ENCODE results near the gene B3GNT5. TPM values are rescaled to one million over a fixed set of nuclear protein-coding genes. Genes with fewer than 3 reads are reported as not detected.

B3GNT5 gene
- polyA plus RNA-seq, 3 donors = 14.1 to 17.7 (median 14.2) TPM

DNA sequence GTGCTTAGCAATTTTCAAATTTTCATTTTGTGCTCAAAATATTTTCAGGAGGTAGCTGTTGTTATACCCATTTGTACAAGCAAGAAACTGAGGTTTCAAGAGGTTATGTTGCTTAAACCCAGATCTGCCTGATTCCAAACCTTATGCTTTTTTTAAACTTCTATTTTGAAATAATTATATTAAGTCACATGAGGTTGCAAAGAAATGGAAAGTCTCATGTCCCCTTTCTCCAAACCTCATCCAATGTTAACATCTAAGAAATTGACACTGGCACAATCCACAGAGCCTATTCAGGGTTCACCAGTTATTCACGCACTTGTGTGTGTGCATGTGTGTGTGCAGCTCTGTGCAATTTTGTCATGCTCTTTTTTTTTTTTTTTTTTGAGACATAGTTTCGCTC is 35.1 kb downstream of the B3GNT5 start:
- Histone ChIP-seq H3K9me3 (replicated peaks in 1 of 2; ENCODE audit: control insufficient read depth in 1 of 2, insufficient read depth in 1 of 2, low read length in 2 of 2) (no peaks in the 10 kb centered on the region), H3K4me1 (ENCODE audit: control insufficient read depth in 1 of 2, insufficient read depth in 2 of 2, low read length in 2 of 2) (peaks cover 24 to 29% of the 10 kb centered on the region in 2 donors), H3K4me3 (replicated peaks in 1 of 3; ENCODE audit: low read depth in 2 of 3, low read length in 3 of 3) (no peak overlapping the region), H2AFZ (ENCODE audit: insufficient read depth, low read depth, low read length, poor library complexity, severe bottlenecking) (no peak overlapping the region), H3K79me2 (ENCODE audit: insufficient read depth, low read length) (no peaks in the 10 kb centered on the region), H3K27me3 (ENCODE audit: control insufficient read depth in 2 of 2, insufficient read depth in 2 of 2, low read length in 2 of 2) (no peaks in the 10 kb centered on the region), H3K4me2 (replicated peaks; ENCODE audit: extremely low read depth, low read length, poor library complexity, severe bottlenecking) (no peak overlapping the region), H3K9ac (ENCODE audit: insufficient read depth, low read length, poor library complexity, severe bottlenecking) (no peak overlapping the region), H3K27ac (ENCODE audit: low read depth in 1 of 2, low read length in 2 of 2) (no peak overlapping the region), H3K36me3 (replicated peaks in 1 of 2; ENCODE audit: control insufficient read depth in 1 of 2, insufficient read depth in 2 of 2, low read length in 2 of 2) (no peaks in the 10 kb centered on the region), H4K20me1 (ENCODE audit: insufficient read depth, low read length) (no peaks in the 10 kb centered on the region)
- Mint-ChIP-seq H3K36me3 (peaks cover 0 to 4% of the 10 kb centered on the region in 2 donors), H3K4me1 (peaks cover 29% of the 10 kb centered on the region), H3K4me3 (no peak overlapping the region), H3K27me3 (ENCODE audit: low read depth in 3 of 3) (peaks cover 0 to 2% (median 1%) of the 10 kb centered on the region in 3 donors), H3K27ac (no peak overlapping the region), H3K9me3 (no peaks in the 10 kb centered on the region)
- DNase-seq = no peak
- intact Hi-C loops (cut with micrococcal nuclease) = loop anchor here in 1 of 2 donors (5.0 kb wide), 1 partner anchor 36 kb away; the partner anchor contains the start of gene B3GNT5
- TF ChIP-seq, protein P1, sequence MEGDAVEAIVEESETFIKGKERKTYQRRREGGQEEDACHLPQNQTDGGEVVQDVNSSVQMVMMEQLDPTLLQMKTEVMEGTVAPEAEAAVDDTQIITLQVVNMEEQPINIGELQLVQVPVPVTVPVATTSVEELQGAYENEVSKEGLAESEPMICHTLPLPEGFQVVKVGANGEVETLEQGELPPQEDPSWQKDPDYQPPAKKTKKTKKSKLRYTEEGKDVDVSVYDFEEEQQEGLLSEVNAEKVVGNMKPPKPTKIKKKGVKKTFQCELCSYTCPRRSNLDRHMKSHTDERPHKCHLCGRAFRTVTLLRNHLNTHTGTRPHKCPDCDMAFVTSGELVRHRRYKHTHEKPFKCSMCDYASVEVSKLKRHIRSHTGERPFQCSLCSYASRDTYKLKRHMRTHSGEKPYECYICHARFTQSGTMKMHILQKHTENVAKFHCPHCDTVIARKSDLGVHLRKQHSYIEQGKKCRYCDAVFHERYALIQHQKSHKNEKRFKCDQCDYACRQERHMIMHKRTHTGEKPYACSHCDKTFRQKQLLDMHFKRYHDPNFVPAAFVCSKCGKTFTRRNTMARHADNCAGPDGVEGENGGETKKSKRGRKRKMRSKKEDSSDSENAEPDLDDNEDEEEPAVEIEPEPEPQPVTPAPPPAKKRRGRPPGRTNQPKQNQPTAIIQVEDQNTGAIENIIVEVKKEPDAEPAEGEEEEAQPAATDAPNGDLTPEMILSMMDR (IDR thresholded peaks at IDR 0.05) = no peak
- WGBS (ENCODE audit: insufficient coverage) = no CpG with 5 or more reads among the region's 2 CpGs

GRCh38 chr3:183290216-183290615 is 37.2 kb downstream of the B3GNT5 start:
- no peaks in the 10 kb centered on the region for H3K9me3 Mint-ChIP-seq
- no peak for DNase-seq
- Histone ChIP-seq H3K9ac (ENCODE audit: insufficient read depth, low read length, poor library complexity, severe bottlenecking) (no peak overlapping the region), H3K4me3 (replicated peaks in 1 of 3; ENCODE audit: low read depth in 2 of 3, low read length in 3 of 3) (no peak overlapping the region), H3K27ac (ENCODE audit: low read depth in 1 of 2, low read length in 2 of 2) (no peak overlapping the region), H3K4me1 (ENCODE audit: control insufficient read depth in 1 of 2, insufficient read depth in 2 of 2, low read length in 2 of 2) (peaks cover 26 to 28% of the 10 kb centered on the region in 2 donors), H3K27me3 (ENCODE audit: control insufficient read depth in 2 of 2, insufficient read depth in 2 of 2, low read length in 2 of 2) (no peaks in the 10 kb centered on the region), H3K79me2 (ENCODE audit: insufficient read depth, low read length) (no peaks in the 10 kb centered on the region), H3K36me3 (replicated peaks in 1 of 2; ENCODE audit: control insufficient read depth in 1 of 2, insufficient read depth in 2 of 2, low read length in 2 of 2) (no peaks in the 10 kb centered on the region), H4K20me1 (ENCODE audit: insufficient read depth, low read length) (no peaks in the 10 kb centered on the region), H3K9me3 (replicated peaks in 1 of 2; ENCODE audit: control insufficient read depth in 1 of 2, insufficient read depth in 1 of 2, low read length in 2 of 2) (no peaks in the 10 kb centered on the region), H2AFZ (ENCODE audit: insufficient read depth, low read depth, low read length, poor library complexity, severe bottlenecking) (no peak overlapping the region), H3K4me2 (replicated peaks; ENCODE audit: extremely low read depth, low read length, poor library complexity, severe bottlenecking) (no peak overlapping the region)
- H3K4me3 Mint-ChIP-seq = no peak overlapping the region
- peak overlapping the region in 2 of 7 donors; percentile 21 to 61 for H3K27ac Mint-ChIP-seq
- WGBS (ENCODE audit: insufficient coverage) = 92% methylated on average over 2 of the region's 2 CpGs
- intact Hi-C loops (cut with micrococcal nuclease) = loop anchor here in 1 of 2 donors (10.0 kb wide), 1 partner anchor 95 kb away; no protein-coding TSS in a partner anchor
- peaks cover 0 to 1% (median 0%) of the 10 kb centered on the region in 3 donors for H3K27me3 Mint-ChIP-seq (ENCODE audit: low read depth in 3 of 3)
- H3K4me1 Mint-ChIP-seq = peaks cover 31% of the 10 kb centered on the region
- TF ChIP-seq, protein P1 (IDR thresholded peaks at IDR 0.05) = no peak
- H3K36me3 Mint-ChIP-seq = peaks cover 0 to 4% of the 10 kb centered on the region in 2 donors

Data from CD14-positive monocyte (primary cell).